GM10266 (cell line): ENCODE measurements around the gene RBM15.

Experiments
- DNase-seq: peaks from one replicate; pipeline ENCODE4 v3.0.0; 2012; ENCODE audit errors: extremely low spot score
- CTCF ChIP-seq: IDR thresholded peaks from 2 replicates; pipeline ENCODE4 v1.5.1; 2012; ENCODE audit warnings: mild to moderate bottlenecking, low read depth; ENCODE audit not compliant: control insufficient read depth, insufficient read depth; ENCODE audit errors: missing control alignments

RBM15 gene, protein sequence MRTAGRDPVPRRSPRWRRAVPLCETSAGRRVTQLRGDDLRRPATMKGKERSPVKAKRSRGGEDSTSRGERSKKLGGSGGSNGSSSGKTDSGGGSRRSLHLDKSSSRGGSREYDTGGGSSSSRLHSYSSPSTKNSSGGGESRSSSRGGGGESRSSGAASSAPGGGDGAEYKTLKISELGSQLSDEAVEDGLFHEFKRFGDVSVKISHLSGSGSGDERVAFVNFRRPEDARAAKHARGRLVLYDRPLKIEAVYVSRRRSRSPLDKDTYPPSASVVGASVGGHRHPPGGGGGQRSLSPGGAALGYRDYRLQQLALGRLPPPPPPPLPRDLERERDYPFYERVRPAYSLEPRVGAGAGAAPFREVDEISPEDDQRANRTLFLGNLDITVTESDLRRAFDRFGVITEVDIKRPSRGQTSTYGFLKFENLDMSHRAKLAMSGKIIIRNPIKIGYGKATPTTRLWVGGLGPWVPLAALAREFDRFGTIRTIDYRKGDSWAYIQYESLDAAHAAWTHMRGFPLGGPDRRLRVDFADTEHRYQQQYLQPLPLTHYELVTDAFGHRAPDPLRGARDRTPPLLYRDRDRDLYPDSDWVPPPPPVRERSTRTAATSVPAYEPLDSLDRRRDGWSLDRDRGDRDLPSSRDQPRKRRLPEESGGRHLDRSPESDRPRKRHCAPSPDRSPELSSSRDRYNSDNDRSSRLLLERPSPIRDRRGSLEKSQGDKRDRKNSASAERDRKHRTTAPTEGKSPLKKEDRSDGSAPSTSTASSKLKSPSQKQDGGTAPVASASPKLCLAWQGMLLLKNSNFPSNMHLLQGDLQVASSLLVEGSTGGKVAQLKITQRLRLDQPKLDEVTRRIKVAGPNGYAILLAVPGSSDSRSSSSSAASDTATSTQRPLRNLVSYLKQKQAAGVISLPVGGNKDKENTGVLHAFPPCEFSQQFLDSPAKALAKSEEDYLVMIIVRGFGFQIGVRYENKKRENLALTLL

GRCh38 chr1:110338886-110339406 lies at the start of gene RBM15:
Gene RBM15 (plus strand): TSS chr1:110339377. CDS start chr1:110339406, 29 bp downstream.
- peak; percentile 94 for DNase-seq
- TF ChIP-seq CTCF = no peak

DNA sequence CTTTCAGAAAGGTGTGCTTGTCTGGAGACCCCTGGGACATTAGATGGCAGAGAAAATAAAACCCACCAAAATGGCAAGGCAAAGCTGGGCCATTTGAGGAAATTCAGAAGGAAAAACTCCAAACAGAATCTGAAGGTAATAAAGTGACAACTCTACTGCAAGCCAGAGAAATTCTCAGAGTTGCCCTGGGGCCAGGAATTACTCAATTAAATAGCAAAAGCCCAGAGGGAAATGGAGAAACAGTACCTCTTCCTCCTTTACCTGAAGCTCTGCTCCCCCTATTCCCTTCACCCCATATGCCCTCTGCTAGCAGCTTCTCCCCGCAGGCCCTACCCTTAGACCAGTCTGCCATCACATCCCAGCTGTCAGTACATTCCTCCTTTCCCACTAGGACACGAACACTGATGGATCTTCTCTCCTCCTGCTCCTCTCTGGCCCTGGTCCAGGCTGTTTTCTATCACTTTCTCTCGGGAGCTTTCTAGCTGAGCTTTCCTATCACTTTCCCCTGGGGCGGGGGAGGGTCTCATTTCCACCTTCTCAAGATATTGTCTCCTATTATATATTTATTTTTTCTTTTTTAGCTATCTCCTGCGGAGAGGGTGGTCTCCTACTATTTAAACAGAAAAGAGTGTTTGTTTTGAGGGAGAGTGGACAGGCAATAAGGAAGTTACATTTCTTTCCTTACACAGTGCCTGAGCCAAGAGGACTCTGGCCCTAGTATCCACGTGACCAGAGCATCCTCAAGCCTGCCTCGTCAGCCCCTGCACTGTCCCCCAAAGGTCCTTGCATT lies 47.7 kb upstream of the RBM15 start:
- TF ChIP-seq CTCF = no peak
- DNase-seq = no peak

DNA sequence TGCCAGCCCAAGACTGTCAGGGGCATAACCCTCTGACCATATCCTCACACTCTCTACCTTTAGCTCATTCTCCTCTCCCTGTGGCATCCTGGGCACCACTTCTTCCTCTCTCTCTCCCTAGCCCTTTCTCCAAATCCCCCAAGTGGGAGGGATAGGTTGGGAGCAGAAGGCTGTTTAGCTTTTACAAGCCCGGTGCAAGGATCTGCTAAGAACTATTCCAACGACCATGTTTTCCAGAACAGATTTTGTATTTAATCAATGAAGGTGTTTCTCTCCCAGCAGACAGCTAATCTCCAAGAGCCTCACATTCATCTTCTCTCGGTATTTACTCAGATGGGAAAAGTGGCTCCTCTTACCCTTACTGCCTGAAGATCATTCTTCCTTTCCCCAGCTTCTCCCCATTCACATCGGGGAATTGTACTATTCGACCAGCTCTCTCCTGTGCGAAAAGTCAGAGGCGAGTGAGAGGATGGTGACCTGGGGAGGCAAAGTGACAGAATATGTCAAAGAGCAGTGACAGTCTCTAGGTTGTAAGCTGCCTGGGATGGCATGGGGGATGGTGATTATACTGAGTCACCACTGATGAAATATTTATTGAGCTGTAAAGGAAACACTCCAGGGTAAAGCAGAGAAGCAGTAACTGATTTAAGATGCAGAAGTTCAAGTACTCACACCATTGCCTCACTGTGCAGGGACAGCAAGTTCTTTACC lies 47.0 kb upstream of the RBM15 start:
- TF ChIP-seq CTCF = no peak
- no peak for DNase-seq

GRCh38 chr1:110293601-110294104 lies 45.5 kb upstream of the RBM15 start:
- no peak for DNase-seq
- no peak for TF ChIP-seq CTCF

- DNase-seq = no peak
- TF ChIP-seq CTCF = no peak
Measured at GRCh38 chr1:110294308-110294707, 44.9 kb upstream of the RBM15 start.

DNA sequence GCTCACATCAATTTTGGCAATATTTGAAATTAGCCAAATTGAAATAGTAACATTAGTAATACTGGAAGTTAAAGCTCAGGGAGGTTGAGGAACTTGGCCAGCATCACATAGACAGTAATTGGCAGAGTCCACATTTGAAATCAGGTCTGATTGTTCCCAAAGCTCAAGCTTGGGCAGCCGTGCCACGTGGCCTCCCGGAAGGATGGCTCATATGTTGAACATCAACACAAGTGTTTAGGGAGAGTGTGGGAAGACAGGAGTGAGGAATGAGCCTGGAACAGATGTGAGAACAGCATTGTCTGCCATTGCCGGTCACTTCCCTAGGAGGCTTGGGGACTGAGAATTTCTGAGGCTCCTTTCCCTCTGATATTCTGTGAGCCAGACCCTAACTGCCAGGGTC lies 40.2 kb upstream of the RBM15 start:
- DNase-seq = no peak

More for the DNA sequence above, 40.2 kb upstream of the RBM15 start:
- no peak for TF ChIP-seq CTCF
